ENCODE results near the gene RAB12.

GRCh38 chr18:8657873-8658470, 48.7 kb downstream of the RAB12 start:
- no peak for TF ChIP-seq TAF1 (IDR thresholded peaks at IDR 0.05; ENCODE audit: borderline replicate concordance, insufficient read depth, low read length)
- no peak for TF ChIP-seq POLR2AphosphoS5 (IDR thresholded peaks at IDR 0.05; ENCODE audit: low read depth, low read length)
- no peak for TF ChIP-seq REST (IDR thresholded peaks at IDR 0.05; ENCODE audit: insufficient read depth in 1 of 2, low read depth in 2 of 2, low read length in 2 of 2)

Data from PFSK-1 (cell line).